ENCODE data around the gene PCBP3.

DNA sequence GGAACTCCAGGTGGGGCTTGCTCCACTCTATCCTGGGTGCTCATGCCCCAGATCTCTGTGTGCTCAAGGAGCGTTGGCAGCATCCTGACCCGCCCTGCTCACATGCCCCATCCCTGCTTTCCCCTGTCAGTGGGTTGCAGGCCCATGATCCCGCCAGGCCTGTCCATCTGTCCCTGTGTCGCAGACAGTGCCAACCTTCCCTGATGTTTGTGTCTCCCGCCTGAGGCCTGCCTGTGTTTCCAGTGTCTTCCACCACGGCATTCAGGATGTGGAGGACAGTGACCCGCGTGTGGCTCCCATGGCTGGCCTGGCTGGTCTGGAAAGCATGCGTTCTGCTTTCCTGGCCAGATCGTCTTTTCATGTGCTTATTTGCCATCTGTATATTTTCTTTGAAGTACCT is 82.9 kb downstream of the PCBP3 start:
- TF ChIP-seq, protein P1, sequence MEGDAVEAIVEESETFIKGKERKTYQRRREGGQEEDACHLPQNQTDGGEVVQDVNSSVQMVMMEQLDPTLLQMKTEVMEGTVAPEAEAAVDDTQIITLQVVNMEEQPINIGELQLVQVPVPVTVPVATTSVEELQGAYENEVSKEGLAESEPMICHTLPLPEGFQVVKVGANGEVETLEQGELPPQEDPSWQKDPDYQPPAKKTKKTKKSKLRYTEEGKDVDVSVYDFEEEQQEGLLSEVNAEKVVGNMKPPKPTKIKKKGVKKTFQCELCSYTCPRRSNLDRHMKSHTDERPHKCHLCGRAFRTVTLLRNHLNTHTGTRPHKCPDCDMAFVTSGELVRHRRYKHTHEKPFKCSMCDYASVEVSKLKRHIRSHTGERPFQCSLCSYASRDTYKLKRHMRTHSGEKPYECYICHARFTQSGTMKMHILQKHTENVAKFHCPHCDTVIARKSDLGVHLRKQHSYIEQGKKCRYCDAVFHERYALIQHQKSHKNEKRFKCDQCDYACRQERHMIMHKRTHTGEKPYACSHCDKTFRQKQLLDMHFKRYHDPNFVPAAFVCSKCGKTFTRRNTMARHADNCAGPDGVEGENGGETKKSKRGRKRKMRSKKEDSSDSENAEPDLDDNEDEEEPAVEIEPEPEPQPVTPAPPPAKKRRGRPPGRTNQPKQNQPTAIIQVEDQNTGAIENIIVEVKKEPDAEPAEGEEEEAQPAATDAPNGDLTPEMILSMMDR (IDR thresholded peaks at IDR 0.05), result no peak
- no peak for TF ChIP-seq POLR2A (IDR thresholded peaks at IDR 0.05)

Measured in right lobe of liver (tissue), 4 donors.